MV-4-11 (cell line): ENCODE data around the gene TMEM259.

Experiments used
- DNase-seq: peaks from one replicate; lab custom pipeline; 2025; lab: John Stamatoyannopoulos, UW

Gene TMEM259

GRCh38 chr19:1055886-1056620, 35.1 kb upstream of the TMEM259 start:
- no peak for DNase-seq

- DNase-seq = no peak
Measured at GRCh38 chr19:1055028-1055425, 34.1 kb upstream of the TMEM259 start.

DNA sequence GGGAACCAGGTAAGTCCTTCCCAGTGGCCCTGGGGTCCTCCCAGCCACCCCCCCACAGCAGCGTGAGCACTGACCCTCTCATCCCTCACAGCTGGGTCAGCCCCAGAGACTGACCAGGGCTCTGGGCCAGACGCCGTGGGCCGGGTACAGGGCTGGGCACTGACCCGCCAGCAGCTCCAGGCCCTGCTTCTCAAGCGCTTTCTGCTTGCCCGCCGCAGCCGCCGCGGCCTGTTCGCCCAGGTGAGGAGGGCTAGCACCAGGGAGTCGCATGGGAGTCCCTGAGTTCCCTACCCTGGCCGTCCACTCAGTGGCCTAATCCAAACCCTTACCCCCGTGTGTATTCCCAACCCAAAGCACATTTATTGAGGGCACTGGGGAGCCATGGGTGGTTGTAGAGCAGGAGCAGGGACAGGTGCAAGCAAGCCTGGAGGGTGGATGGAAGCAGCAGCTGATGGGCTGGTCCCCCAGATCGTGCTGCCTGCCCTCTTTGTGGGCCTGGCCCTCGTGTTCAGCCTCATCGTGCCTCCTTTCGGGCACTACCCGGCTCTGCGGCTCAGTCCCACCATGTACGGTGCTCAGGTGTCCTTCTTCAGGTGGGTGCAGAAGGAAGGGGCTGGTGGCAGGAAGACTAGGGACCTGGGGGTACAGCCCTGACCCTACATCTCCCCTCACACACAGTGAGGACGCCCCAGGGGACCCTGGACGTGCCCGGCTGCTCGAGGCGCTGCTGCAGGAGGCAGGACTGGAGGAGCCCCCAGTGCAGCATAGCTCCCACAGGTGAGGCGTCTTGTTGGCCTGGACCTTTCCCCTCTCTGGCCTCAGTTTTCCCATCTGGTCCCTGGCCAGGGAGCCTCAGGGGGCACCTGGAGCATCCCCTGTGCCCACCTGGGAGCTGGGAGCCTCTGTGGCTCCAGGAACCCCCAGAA, 33.4 kb upstream of the TMEM259 start:
- DNase-seq = no peak

- DNase-seq = no peak
Measured at GRCh38 chr19:1053176-1054101, 32.5 kb upstream of the TMEM259 start.

DNA sequence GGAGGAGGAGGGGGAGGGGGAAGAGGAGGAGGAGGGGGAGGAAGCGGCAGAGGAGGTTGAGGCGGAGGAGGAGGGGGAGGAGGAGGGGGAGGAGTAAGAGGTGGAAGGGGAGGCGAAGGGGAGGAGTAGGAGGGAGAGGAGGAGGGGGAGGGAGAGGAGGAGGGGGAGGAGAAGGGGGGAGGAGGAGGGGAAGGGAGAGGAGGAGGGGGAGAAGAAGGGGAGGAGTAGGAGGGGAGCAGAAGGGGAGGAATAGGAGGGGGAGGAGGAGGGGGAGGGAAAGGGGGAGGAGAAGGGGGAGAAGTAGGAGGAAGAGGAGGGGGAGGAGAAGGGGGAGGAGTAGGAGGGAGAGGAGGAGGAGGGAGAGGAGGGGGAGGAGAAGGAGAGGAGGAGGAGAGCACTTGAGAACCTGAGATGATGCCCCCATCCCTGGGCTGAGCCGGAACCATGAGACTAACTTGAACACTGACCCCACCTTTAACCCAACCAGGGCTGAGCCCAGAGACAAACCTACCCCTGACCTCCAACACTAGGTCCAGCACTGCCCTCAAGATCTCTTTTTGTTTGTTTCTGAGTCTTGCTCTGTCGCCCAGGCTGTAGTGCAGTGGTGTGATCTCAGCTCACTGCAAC, 31.5 kb upstream of the TMEM259 start:
- DNase-seq = no peak

DNA sequence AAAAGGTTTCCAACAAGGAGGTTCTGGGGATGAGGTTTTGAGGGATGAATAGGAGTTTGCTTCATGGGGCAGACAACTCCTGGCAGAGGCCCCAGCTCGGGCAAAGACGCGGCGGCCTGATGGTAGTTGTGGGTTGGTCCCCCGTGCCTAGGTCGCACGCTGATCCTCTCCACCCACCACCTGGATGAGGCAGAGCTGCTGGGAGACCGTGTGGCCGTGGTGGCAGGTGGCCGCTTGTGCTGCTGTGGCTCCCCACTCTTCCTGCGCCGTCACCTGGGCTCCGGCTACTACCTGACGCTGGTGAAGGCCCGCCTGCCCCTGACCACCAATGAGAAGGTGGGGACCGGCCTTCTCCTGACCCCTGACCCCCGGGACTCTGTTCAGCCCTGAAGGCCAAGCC, 30.9 kb upstream of the TMEM259 start:
- DNase-seq = no peak

DNA sequence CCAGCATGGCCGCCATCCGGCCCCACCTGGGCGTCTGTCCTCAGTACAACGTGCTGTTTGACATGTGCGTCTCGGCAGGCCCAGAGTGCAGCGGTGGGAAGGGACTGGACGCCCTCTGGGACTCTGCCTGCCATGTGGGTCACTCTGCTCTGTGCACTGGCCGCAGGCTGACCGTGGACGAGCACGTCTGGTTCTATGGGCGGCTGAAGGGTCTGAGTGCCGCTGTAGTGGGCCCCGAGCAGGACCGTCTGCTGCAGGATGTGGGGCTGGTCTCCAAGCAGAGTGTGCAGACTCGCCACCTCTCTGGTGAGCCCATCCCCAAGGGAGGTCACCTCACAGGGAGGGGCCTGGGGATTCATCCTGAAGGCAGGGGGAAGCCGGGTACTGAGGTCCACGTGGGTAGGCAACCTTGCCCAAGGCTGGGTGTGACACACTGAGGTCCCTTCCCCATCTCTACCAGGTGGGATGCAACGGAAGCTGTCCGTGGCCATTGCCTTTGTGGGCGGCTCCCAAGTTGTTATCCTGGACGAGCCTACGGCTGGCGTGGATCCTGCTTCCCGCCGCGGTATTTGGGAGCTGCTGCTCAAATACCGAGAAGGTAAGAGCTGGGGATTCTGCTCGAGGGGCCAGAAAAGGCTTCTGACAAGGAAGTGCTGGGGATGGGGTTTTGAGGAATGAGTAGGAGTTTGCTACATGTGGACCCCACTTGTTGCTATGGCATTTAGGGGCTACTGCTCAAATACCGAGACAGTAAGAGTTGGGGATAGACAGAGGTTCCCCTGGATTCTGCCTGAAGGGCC, 30.3 kb upstream of the TMEM259 start:
- DNase-seq = no peak

DNA sequence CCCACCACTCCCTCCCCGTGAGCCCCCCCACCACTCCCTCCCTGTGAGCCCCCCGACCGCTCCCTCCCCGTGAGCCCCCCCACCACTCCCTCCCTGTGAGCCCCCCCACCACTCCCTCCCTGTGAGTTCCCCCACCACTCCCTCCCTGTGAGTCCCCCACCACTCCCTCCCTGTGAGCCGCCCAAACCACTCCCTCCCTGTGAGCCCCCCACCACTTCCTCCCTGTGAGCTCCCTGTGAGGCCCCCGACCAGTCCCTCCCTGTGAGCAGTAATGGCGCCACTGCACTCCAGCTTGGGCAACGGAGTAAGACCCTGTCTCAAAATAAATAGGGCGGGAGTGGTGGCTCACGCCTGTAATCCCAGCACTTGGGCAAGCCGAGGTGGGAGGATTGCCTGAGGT, 28.9 kb upstream of the TMEM259 start:
- peak; percentile 16 for DNase-seq

GRCh38 chr19:1049106-1049505, 28.2 kb upstream of the TMEM259 start:
- no peak for DNase-seq

- no peak for DNase-seq
Measured at GRCh38 chr19:1047696-1048147, 26.8 kb upstream of the TMEM259 start.

DNA sequence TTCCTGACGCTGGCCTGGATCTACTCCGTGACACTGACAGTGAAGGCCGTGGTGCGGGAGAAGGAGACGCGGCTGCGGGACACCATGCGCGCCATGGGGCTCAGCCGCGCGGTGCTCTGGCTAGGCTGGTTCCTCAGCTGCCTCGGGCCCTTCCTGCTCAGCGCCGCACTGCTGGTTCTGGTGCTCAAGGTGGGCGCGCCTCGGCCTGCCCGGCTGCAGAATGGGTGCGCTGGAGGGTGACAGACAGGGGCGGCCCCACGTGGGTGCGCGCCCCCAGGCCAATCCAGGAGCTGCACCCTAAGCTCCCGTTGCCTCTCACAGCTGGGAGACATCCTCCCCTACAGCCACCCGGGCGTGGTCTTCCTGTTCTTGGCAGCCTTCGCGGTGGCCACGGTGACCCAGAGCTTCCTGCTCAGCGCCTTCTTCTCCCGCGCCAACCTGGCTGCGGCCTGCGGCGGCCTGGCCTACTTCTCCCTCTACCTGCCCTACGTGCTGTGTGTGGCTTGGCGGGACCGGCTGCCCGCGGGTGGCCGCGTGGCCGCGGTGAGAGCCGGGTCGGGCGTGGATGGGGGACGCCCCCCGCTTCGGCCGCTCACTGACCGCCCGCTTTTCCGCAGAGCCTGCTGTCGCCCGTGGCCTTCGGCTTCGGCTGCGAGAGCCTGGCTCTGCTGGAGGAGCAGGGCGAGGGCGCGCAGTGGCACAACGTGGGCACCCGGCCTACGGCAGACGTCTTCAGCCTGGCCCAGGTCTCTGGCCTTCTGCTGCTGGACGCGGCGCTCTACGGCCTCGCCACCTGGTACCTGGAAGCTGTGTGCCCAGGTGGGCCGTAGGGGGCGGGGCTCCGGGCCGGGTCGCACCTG, 26.1 kb upstream of the TMEM259 start:
- no peak for DNase-seq

DNA sequence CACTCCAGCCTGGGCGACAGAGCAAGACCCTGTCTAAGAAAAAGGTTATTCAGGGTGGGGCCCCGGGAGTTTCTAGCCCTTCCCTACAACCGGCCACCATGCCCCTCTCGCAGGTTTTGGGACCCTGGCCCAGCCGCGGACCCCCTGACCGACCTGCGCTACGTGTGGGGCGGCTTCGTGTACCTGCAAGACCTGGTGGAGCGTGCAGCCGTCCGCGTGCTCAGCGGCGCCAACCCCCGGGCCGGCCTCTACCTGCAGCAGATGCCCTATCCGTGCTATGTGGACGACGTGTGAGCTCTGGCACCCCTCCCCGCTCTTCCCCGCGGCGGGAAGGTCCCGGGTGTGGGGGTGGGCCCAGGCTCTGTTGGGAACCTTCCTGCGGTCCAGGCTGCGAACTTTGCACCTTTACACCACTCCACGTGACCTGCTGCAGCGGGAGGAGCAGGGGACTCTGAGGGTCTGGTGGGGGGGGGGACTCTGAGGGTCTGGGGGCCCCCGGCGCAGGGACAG, 25.2 kb upstream of the TMEM259 start:
- no peak for DNase-seq

DNA sequence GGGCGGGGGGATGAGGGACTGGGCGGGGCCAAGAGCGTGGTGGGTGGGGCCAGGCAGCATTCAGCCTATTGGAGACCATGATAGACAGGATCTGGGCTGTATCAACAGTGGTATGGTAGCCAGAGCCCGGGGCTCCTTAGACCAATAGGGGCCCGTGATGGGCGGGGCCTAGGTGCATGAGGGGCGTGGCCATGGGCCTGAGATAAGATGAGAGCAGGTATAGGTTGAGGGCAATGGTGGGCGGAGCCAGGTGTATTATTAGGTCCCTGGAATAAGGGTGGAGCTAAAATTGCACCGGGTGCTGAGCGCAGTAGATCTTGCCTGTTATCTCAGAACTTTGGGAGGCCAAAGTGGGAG, 24.3 kb upstream of the TMEM259 start:
- DNase-seq = peak; percentile 74

DNA sequence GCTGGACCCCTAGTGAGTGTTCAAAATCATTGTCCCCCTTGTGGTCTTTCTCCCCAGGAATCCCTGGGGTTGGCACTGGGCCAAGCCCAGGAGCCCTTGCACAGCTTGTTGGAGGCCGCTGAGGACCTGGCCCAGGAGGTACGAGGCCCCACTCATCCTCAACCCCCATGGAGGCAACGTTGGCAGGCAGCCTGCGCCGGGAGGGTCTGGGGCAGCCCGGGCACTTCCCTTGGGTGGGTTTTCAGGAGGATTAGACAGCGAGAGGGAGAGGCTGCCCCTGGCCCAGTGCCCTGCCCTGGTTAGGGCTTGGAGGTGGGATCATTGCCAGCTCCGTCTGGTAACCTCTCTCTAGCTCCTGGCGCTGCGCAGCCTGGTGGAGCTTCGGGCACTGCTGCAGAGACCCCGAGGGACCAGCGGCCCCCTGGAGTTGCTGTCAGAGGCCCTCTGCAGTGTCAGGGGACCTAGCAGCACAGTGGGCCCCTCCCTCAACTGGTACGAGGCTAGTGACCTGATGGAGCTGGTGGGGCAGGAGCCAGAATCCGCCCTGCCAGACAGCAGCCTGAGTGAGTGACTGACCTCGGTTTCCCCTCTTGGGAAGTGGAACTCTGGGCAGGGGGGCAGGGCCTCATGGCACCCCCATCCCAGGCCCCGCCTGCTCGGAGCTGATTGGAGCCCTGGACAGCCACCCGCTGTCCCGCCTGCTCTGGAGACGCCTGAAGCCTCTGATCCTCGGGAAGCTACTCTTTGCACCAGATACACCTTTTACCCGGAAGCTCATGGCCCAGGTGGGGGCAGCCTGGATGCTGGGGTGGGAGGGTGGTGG, 22.0 kb upstream of the TMEM259 start:
- no peak for DNase-seq

- DNase-seq = no peak
Measured at GRCh38 chr19:1041835-1042685, 21.1 kb upstream of the TMEM259 start.

DNA sequence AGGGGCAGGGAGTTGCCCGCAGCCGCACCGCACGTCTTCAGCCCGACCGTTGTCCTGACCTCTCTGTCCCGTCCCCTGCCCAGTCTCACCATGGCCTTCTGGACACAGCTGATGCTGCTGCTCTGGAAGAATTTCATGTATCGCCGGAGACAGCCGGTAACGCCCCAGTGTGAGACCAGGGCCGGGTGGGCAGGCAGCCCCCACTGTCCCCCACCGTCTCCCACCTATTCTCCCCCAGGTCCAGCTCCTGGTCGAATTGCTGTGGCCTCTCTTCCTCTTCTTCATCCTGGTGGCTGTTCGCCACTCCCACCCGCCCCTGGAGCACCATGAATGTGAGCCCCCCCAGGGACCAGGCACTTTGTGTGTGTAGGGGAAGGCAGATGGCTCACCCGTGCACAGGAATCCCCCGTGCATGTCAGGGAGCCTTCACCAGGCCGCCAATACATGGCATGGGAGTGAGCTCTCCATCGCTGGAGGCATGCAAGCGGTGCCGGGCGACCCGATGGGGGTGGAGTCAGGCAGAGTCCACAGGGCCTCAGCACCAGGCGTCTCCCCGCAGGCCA, 20.4 kb upstream of the TMEM259 start:
- no peak for DNase-seq

GRCh38 chr19:1040476-1041271, 19.8 kb upstream of the TMEM259 start:
- DNase-seq = peak; percentile 97
